Measurements from ENCODE around the gene PAOX.

PAOX gene

GRCh38 chr10:133343558-133343957 is 35.5 kb upstream of the PAOX start:
- H3K4me3 Mint-ChIP-seq = no peak overlapping the region
- no peak overlapping the region for H3K27ac Mint-ChIP-seq
- H3K4me1 Mint-ChIP-seq (ENCODE audit: low read depth) = no peaks in the 10 kb centered on the region
- H3K27me3 Mint-ChIP-seq = peaks cover 34% of the 10 kb centered on the region
- H3K9me3 Mint-ChIP-seq = no peaks in the 10 kb centered on the region
- H3K36me3 Mint-ChIP-seq (ENCODE audit: low read depth) = no peaks in the 10 kb centered on the region

- Mint-ChIP-seq H3K36me3 (ENCODE audit: low read depth) (no peaks in the 10 kb centered on the region), H3K4me3 (no peak overlapping the region), H3K27ac (no peak overlapping the region), H3K4me1 (ENCODE audit: low read depth) (peaks cover 4% of the 10 kb centered on the region), H3K9me3 (no peaks in the 10 kb centered on the region), H3K27me3 (peaks cover 37% of the 10 kb centered on the region)
These were observed 34.8 kb upstream of the PAOX start for GRCh38 chr10:133344236-133344635.

DNA sequence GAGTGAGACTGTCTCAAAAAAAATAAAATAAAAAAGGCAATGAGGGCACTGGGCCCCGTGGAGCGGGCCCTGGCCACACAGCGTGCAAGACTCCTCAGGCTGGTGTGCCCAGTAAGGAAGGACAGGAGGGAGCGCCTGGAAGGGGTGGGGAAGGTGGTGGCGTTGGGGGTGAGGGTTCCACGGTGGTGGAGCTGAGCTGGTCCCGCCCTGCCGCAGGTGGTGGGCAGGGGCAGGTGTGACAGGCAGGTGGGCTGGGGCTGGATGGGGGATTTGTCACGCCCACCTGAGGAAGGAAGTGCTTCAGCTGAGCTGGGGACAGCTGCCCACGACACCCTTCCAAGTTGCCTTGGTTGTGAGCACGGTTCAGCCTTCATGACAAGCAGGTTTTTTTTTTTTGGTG is 32.6 kb upstream of the PAOX start:
- Mint-ChIP-seq H3K27me3 (peaks cover 37% of the 10 kb centered on the region), H3K36me3 (ENCODE audit: low read depth) (no peaks in the 10 kb centered on the region), H3K4me1 (ENCODE audit: low read depth) (peaks cover 4% of the 10 kb centered on the region), H3K4me3 (no peak overlapping the region), H3K9me3 (no peaks in the 10 kb centered on the region), H3K27ac (no peak overlapping the region)

DNA sequence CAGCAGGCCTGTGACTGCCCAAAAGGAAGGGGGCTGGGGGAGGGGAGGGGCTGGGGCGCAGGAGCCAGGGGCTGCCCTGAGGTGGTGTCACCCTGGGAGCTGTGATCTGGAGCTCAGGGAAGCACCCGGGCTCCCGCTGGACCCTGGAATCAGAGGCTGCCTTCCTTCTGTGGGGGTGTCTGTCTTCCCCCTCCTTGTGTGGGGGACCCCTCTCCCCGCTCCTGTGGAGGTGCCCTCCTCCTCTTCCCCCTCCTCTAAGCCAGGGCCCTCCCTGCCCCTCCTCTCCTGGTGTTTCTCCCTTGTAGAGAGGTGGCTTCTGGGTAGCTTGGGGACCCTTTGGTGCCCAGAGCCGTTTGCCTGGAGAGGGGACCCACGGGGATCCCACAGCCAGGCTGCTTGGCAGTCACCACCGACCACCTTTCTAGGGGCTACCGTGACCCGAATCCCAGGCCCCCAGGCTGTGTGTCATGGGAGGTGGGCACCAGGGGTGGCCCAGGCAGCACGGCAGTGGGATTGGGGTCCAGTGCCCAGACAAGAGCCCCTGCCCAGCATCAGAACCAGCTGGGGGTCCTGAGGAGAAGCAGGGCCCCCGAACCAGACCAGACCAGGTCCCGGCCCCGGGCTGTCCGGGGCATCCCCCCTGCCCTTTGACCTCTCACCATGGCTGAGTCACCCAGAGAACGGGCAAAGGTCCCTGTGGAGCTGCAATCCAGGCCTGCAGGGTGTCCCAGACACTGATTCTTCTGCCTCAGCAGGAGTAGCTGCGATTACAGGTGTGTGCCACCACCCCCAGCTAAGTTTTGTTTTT is 31.1 kb upstream of the PAOX start:
- no peaks in the 10 kb centered on the region for H3K9me3 Mint-ChIP-seq
- H3K27me3 Mint-ChIP-seq = peaks cover 29% of the 10 kb centered on the region
- H3K4me1 Mint-ChIP-seq (ENCODE audit: low read depth) = peaks cover 4% of the 10 kb centered on the region
- no peak overlapping the region for H3K27ac Mint-ChIP-seq
- H3K4me3 Mint-ChIP-seq = no peak overlapping the region
- no peaks in the 10 kb centered on the region for H3K36me3 Mint-ChIP-seq (ENCODE audit: low read depth)

GRCh38 chr10:133349160-133349568 is 29.9 kb upstream of the PAOX start:
- Mint-ChIP-seq H3K27me3 (peaks cover 21% of the 10 kb centered on the region), H3K27ac (no peak overlapping the region), H3K4me3 (no peak overlapping the region), H3K9me3 (no peaks in the 10 kb centered on the region), H3K36me3 (ENCODE audit: low read depth) (no peaks in the 10 kb centered on the region), H3K4me1 (ENCODE audit: low read depth) (peaks cover 4% of the 10 kb centered on the region)

DNA sequence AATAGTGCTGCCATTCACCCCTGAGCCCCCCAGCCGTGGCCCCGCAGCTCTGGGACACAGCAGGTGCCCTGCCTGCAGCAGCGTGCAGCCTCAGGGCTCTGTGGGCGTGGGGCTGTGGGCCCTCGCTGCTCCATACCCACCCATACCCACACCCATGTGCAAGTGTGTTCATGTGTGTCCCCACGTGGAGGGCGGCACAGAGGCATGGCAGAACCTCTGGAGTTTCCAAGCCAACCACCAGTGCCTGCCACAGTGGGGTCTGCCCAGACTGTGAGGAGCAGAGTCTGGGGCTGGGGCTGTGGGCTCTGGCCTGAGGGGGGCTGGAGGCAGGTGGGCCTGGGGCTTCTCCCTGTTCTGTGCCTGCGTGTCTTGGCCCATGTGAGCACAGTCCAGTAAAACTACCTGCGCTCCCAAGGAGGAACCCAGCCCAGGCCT is 29.5 kb upstream of the PAOX start:
- Mint-ChIP-seq H3K27me3 (peaks cover 18% of the 10 kb centered on the region), H3K36me3 (ENCODE audit: low read depth) (no peaks in the 10 kb centered on the region), H3K27ac (no peak overlapping the region), H3K4me3 (no peak overlapping the region), H3K9me3 (no peaks in the 10 kb centered on the region), H3K4me1 (ENCODE audit: low read depth) (peaks cover 4% of the 10 kb centered on the region)

GRCh38 chr10:133350283-133350949 is 28.6 kb upstream of the PAOX start:
- H3K27me3 Mint-ChIP-seq = peaks cover 11% of the 10 kb centered on the region
- peaks cover 4% of the 10 kb centered on the region for H3K4me1 Mint-ChIP-seq (ENCODE audit: low read depth)
- no peak overlapping the region for H3K27ac Mint-ChIP-seq
- H3K4me3 Mint-ChIP-seq = no peak overlapping the region
- no peaks in the 10 kb centered on the region for H3K36me3 Mint-ChIP-seq (ENCODE audit: low read depth)
- no peaks in the 10 kb centered on the region for H3K9me3 Mint-ChIP-seq

DNA sequence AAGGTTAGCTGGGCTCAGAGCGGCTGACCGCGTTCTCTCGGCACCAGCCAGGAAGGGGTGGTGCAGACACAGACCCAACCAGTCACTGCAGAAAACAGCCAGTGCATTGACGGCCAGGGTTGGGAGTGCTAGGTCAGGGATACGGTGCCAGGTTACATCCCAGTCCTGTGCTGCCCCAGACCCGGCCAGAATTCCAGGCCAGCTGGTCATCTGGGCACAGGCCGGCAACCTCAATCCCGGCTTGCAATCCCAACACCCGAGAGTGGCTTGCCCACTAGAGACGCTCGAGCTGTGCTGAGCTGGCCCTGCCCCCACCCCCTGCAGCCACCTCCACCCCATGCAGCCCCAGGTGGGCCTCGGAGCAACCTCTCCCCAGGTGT is 28.1 kb upstream of the PAOX start:
- Mint-ChIP-seq H3K27me3 (peaks cover 6% of the 10 kb centered on the region), H3K9me3 (no peaks in the 10 kb centered on the region), H3K27ac (no peak overlapping the region), H3K4me3 (no peak overlapping the region), H3K36me3 (ENCODE audit: low read depth) (no peaks in the 10 kb centered on the region), H3K4me1 (ENCODE audit: low read depth) (peaks cover 5% of the 10 kb centered on the region)

- Mint-ChIP-seq H3K9me3 (no peaks in the 10 kb centered on the region), H3K36me3 (ENCODE audit: low read depth) (no peaks in the 10 kb centered on the region)
These were observed 27.4 kb upstream of the PAOX start for GRCh38 chr10:133351408-133352318.

DNA sequence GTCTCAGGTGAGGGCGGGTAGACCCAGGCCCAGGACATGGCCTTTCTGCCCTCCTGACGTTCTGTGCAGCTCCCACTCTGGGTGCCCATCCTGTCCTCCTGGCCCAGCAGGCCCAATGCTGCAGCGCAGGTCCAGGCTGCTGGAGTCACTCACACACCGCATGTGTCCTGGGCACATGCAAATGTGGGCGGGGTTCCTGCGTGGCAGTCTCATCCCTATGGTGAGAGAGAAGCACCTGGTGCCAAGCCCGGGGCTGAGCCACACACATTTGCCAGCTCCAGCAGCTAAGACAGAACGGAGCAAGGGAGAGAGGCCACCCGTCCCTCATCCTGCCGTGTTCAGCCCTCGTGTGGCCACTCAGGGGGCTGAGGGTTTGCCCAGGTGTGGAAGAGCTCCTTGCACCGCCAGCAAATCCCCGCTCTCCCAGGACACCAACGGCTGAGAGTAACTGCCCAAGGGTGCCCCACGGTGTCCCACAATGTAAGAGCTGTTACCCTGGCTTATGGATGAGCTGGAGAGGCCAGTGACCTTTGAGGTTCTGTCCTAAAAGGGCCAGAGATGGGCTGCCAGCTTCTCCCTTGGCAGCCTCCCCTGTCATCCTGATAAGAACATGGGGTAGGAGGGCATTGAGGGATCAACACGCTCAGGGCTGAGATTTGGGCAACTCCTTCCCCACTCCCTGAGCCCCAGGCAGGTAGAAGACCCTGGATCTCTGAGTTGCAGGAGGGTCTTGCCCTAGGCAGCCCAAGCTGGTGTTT is 25.7 kb upstream of the PAOX start:
- no peak overlapping the region for H3K27ac Mint-ChIP-seq
- H3K9me3 Mint-ChIP-seq = no peaks in the 10 kb centered on the region
- no peak overlapping the region for H3K4me3 Mint-ChIP-seq
- H3K36me3 Mint-ChIP-seq (ENCODE audit: low read depth) = no peaks in the 10 kb centered on the region
- H3K4me1 Mint-ChIP-seq (ENCODE audit: low read depth) = peaks cover 9% of the 10 kb centered on the region
- H3K27me3 Mint-ChIP-seq = peaks cover 5% of the 10 kb centered on the region

More at GRCh38 chr10:133351408-133352318, 27.4 kb upstream of the PAOX start:
- Mint-ChIP-seq H3K27me3 (peaks cover 5% of the 10 kb centered on the region), H3K4me3 (no peak overlapping the region), H3K4me1 (ENCODE audit: low read depth) (peaks cover 9% of the 10 kb centered on the region), H3K27ac (no peak overlapping the region)

DNA sequence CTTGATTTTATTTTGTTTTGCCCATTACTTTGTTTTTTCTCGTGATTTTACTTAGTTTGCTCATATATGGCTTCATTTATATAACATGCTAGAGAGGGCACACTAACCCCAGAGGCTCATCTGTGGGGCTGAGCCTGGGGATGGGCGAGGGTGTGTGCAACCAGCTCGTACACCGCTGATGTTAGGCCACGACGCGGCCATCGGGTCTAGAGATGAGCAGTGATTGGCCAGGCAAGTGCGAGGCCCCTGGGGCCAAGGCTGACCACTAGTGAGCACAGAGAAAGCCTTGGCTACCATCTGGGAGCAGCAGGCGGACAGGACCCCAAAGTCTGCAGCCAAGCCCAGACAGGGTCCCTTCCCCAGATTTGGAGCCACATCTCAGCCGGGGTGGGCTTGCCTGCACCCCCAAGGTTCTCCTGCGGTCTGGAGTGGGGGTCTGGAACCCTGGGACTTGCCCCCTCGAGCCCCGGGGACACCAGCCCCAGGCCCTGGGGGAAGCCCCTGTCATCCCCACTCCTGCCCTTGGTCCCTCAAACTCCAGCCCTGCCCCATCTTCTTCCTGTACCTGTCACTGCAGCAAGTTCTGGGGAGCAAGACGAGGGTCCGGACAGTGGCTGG is 25.0 kb upstream of the PAOX start:
- H3K9me3 Mint-ChIP-seq = no peaks in the 10 kb centered on the region
- peaks cover 7% of the 10 kb centered on the region for H3K4me1 Mint-ChIP-seq (ENCODE audit: low read depth)
- no peaks in the 10 kb centered on the region for H3K36me3 Mint-ChIP-seq (ENCODE audit: low read depth)
- H3K4me3 Mint-ChIP-seq = no peak overlapping the region
- peaks cover 3% of the 10 kb centered on the region for H3K27me3 Mint-ChIP-seq
- no peak overlapping the region for H3K27ac Mint-ChIP-seq

DNA sequence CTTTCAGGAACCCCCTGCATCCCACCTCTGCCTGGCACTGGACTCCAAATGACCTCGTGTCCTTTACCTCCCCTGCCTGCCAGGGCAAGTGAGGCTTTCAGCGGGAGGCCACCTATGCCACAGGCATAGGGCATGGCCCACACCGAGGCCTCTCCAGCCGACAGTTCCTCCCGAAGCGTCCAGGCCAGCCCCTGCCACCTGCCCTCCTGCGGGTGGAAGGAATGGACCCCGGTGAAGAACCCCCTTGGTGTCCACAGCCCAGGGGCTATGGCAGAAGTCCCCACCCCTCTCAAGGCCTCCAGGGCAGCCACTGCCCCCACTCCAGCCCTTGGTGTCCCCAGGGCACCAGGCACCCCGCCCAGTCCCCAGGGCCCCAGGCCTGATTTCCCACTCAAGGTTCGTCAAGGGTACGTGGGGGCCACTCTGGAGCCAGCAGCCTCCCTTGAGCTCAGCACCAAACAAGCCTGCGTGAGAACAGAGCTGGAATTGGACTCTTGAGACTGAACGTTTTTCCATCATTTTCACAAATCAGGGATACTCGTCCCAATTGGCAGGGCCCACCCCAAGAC is 24.3 kb upstream of the PAOX start:
- H3K36me3 Mint-ChIP-seq (ENCODE audit: low read depth) = no peaks in the 10 kb centered on the region
- H3K9me3 Mint-ChIP-seq = no peaks in the 10 kb centered on the region
- peaks cover 5% of the 10 kb centered on the region for H3K4me1 Mint-ChIP-seq (ENCODE audit: low read depth)
- no peaks in the 10 kb centered on the region for H3K27me3 Mint-ChIP-seq
- H3K27ac Mint-ChIP-seq = no peak overlapping the region
- no peak overlapping the region for H3K4me3 Mint-ChIP-seq

- Mint-ChIP-seq H3K9me3 (no peaks in the 10 kb centered on the region), H3K36me3 (ENCODE audit: low read depth) (no peaks in the 10 kb centered on the region), H3K27ac (no peak overlapping the region), H3K4me3 (no peak overlapping the region), H3K27me3 (no peaks in the 10 kb centered on the region), H3K4me1 (ENCODE audit: low read depth) (peaks cover 5% of the 10 kb centered on the region)
These were observed 23.8 kb upstream of the PAOX start for GRCh38 chr10:133355266-133355665.

- no peak overlapping the region for H3K27ac Mint-ChIP-seq
These were observed 23.1 kb upstream of the PAOX start for GRCh38 chr10:133355991-133356390.

More at GRCh38 chr10:133355991-133356390, 23.1 kb upstream of the PAOX start:
- H3K9me3 Mint-ChIP-seq = no peaks in the 10 kb centered on the region
- peaks cover 5% of the 10 kb centered on the region for H3K4me1 Mint-ChIP-seq (ENCODE audit: low read depth)
- H3K36me3 Mint-ChIP-seq (ENCODE audit: low read depth) = no peaks in the 10 kb centered on the region
- peak overlapping the region; percentile 63 for H3K4me3 Mint-ChIP-seq
- H3K27me3 Mint-ChIP-seq = no peaks in the 10 kb centered on the region
